HepG2 (cell line): ENCODE measurements around the gene HSPA1A. TPM values are rescaled to one million over a fixed set of nuclear protein-coding genes. Genes with fewer than 3 reads are reported as not detected.

ENCODE experiments used
- ARNTL ChIP-seq: sonication (generic); formaldehyde crosslinking; IDR thresholded peaks from 2 replicates; pipeline ENCODE4 v1.4.0; 2020; ENCODE audit warnings: mild to moderate bottlenecking, missing genetic modification reagents
- ATM ChIP-seq: fragments of 450-650 bp; IDR thresholded peaks from 2 replicates; pipeline ENCODE4 v1.7.1; 2017; ENCODE audit warnings: mild to moderate bottlenecking, borderline replicate concordance
- E2F5 ChIP-seq: sonication (generic); formaldehyde crosslinking; conservative IDR thresholded peaks from 2 replicates; pipeline ENCODE4 v1.4.0; 2020; ENCODE audit warnings: missing genetic modification reagents
- HOXA5 ChIP-seq: sonication (generic); formaldehyde crosslinking; IDR thresholded peaks from 2 replicates; pipeline ENCODE4 v1.4.0; 2020; ENCODE audit warnings: missing genetic modification reagents
- NR2F6 ChIP-seq, 2 experiments: IDR thresholded peaks; 2 replicates each; pipeline ENCODE4 v1.6.1; 2016; ENCODE audit warnings: antibody characterized with exemption in 1 of 2, mild to moderate bottlenecking in 1 of 2
- PHF5A ChIP-seq: IDR thresholded peaks from one replicate; pipeline ENCODE4 v1.6.1; 2018; ENCODE audit warnings: low read depth, missing genetic modification reagents; ENCODE audit not compliant: unreplicated experiment
- SP1 ChIP-seq, 2 experiments: fragments of 450-650 bp in 1 of 2; sonication (generic) in 1 of 2; formaldehyde crosslinking in 1 of 2; IDR thresholded peaks; 2 replicates each; pipeline versions ENCODE4 v1.4.0 to v1.6.1; 2016 to 2020; ENCODE audit warnings: missing genetic modification reagents in 1 of 2
- THYN1 ChIP-seq: sonication (generic); formaldehyde crosslinking; IDR thresholded peaks from 2 replicates; pipeline ENCODE4 v1.8.1; 2023; ENCODE audit warnings: low read depth, mild to moderate bottlenecking, moderate library complexity, missing genetic modification reagents, borderline replicate concordance
- TSC22D2 ChIP-seq: sonication (generic); formaldehyde crosslinking; IDR thresholded peaks from 2 replicates; pipeline ENCODE4 v1.5.1; 2020; ENCODE audit warnings: missing genetic modification reagents, mild to moderate bottlenecking, borderline replicate concordance
- ZNF124 ChIP-seq: sonication (generic); formaldehyde crosslinking; IDR thresholded peaks from 2 replicates; pipeline ENCODE4 v1.4.0; 2020; ENCODE audit warnings: missing genetic modification reagents
- ZNF20 ChIP-seq: sonication (generic); formaldehyde crosslinking; IDR thresholded peaks from 2 replicates; pipeline ENCODE4 v1.4.0; 2020; ENCODE audit warnings: mild to moderate bottlenecking, moderate library complexity, missing genetic modification reagents
- ZNF253 ChIP-seq: sonication (generic); formaldehyde crosslinking; IDR thresholded peaks from 2 replicates; pipeline ENCODE4 v1.8.0; 2022; ENCODE audit warnings: mild to moderate bottlenecking, missing genetic modification reagents, borderline replicate concordance
- ZNF260 ChIP-seq: sonication (generic); formaldehyde crosslinking; IDR thresholded peaks from 2 replicates; pipeline ENCODE4 v1.4.0; 2020; ENCODE audit warnings: missing genetic modification reagents, low read depth, mild to moderate bottlenecking, borderline replicate concordance
- ZNF605 ChIP-seq: sonication (generic); formaldehyde crosslinking; IDR thresholded peaks from 2 replicates; pipeline ENCODE4 v1.8.0; 2022; ENCODE audit warnings: mild to moderate bottlenecking, missing genetic modification reagents
- ZNF607 ChIP-seq: sonication (generic); formaldehyde crosslinking; IDR thresholded peaks from 2 replicates; pipeline ENCODE4 v1.5.1; 2020; ENCODE audit warnings: missing genetic modification reagents, mild to moderate bottlenecking, borderline replicate concordance
- ZNF878 ChIP-seq: sonication (generic); formaldehyde crosslinking; IDR thresholded peaks from 2 replicates; pipeline ENCODE4 v1.8.1; 2023; ENCODE audit warnings: mild to moderate bottlenecking, missing genetic modification reagents, moderate library complexity
- polyA plus RNA-seq, 8 experiments: library from polyadenylated mRNA; depleted of rRNA in 3 of 8; stranded (reverse) in 7 of 8; unstranded in 1 of 8; fragments of >200 nt; fragmentation: Illumina TruSeq in 4 of 8; extraction: Trizol in 4 of 8; gene quantifications; 2 replicates each; pipeline versions ENCODE4 v1.2.1 to v1.2.3, GENCODE V29; 2011 to 2016; ENCODE audit warnings: low read depth in 4 of 8, missing spikeins in 1 of 8, mixed read lengths in 1 of 8; ENCODE audit not compliant: insufficient read depth in 1 of 8
- total RNA-seq, 5 experiments: library from RNA; depleted of rRNA; stranded (reverse); fragments of >200 nt; fragmentation: Illumina TruSeq; extraction: Trizol; gene quantifications; 2 replicates each; pipeline ENCODE4 v1.2.3, GENCODE V29; 2016; ENCODE audit warnings: low read depth in 1 of 5
- TF ChIP-seq, protein P1 (sequence below): sonication (generic); formaldehyde crosslinking; IDR thresholded peaks from 2 replicates; pipeline ENCODE4 v1.4.0; 2020; ENCODE audit warnings: missing genetic modification reagents
- TF ChIP-seq, protein P2 (sequence below): sonication (generic); formaldehyde crosslinking; IDR thresholded peaks from 2 replicates; pipeline ENCODE4 v1.5.1; 2020; ENCODE audit warnings: mild to moderate bottlenecking, missing genetic modification reagents

Gene HSPA1A
- total and polyA plus RNA-seq, 2 of the 13 experiments (the other 11 are each of a cell fraction or from before 2014, with no cell fraction given) = 44.5 to 85.0 TPM

DNA sequence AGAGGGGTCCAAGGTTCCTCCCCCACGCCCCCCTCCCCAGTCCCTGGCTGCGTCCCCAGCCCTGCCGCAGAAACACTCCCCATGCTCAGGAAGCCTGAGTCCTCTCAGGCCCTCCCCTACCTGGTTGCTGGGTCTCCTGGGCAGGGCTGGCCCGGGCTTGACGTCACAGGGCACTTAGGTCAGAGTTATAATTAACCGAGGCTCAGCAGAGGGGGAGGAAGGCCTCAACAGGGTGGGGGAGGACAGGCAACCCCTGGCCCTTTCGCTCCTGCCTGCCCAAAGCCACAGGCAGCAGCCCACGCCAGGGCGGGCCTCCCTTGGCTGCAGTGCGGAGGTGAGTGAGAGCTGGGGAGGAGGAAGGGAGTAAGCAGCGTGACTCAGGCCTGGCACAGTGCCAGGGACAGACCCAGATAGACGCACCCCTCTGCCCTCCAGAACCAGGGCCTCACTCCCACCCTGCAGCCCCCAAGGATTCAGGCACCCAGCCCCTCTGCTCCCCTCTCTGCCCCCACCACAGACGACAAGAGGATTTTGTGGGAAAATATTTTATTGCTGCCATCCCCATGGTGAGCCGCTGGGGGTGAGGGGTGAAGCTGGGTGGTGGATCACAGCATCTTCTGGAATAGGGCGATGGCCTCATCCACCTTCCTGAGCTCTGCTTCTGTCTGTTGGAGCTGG lies 38.2 kb upstream of the HSPA1A start, which contains the start of gene VWA7 (continued):
- TF ChIP-seq ARNTL (CRISPR knock-in tag) (no peak), THYN1 (CRISPR knock-in tag) (no peak), ZNF605 (CRISPR knock-in tag) (no peak; the same call in 1 of the 2 replicates), ZNF878 (CRISPR knock-in tag) (no peak), HOXA5 (0 out of 2 replicates have a peak, but pooled peaks have one; percentile 28), ATM (no peak), ZNF260 (CRISPR knock-in tag) (no peak), PHF5A (CRISPR knock-in tag) (peak; percentile 88), TSC22D2 (CRISPR knock-in tag) (0 out of 2 replicates have a peak, but pooled peaks have one; percentile 49), ZNF124 (CRISPR knock-in tag) (0 out of 2 replicates have a peak, but pooled peaks have one; percentile 50), SP1 (IDR thresholded peaks at IDR 0.05) (no peak), SP1 (CRISPR knock-in tag; IDR thresholded peaks at IDR 0.05) (peak; percentile 49; the same call in 1 of the 2 replicates), ZNF607 (CRISPR knock-in tag) (no peak), E2F5 (CRISPR knock-in tag) (peak; percentile 33; the same call in 1 of the 2 replicates), ZNF253 (CRISPR knock-in tag) (no peak), NR2F6 (IDR thresholded peaks at IDR 0.05) (peak; percentile 82), NR2F6 (CRISPR knock-in tag; IDR thresholded peaks at IDR 0.05) (peak; percentile 82), ZNF20 (CRISPR knock-in tag) (no peak)
- TF ChIP-seq, protein P1, sequence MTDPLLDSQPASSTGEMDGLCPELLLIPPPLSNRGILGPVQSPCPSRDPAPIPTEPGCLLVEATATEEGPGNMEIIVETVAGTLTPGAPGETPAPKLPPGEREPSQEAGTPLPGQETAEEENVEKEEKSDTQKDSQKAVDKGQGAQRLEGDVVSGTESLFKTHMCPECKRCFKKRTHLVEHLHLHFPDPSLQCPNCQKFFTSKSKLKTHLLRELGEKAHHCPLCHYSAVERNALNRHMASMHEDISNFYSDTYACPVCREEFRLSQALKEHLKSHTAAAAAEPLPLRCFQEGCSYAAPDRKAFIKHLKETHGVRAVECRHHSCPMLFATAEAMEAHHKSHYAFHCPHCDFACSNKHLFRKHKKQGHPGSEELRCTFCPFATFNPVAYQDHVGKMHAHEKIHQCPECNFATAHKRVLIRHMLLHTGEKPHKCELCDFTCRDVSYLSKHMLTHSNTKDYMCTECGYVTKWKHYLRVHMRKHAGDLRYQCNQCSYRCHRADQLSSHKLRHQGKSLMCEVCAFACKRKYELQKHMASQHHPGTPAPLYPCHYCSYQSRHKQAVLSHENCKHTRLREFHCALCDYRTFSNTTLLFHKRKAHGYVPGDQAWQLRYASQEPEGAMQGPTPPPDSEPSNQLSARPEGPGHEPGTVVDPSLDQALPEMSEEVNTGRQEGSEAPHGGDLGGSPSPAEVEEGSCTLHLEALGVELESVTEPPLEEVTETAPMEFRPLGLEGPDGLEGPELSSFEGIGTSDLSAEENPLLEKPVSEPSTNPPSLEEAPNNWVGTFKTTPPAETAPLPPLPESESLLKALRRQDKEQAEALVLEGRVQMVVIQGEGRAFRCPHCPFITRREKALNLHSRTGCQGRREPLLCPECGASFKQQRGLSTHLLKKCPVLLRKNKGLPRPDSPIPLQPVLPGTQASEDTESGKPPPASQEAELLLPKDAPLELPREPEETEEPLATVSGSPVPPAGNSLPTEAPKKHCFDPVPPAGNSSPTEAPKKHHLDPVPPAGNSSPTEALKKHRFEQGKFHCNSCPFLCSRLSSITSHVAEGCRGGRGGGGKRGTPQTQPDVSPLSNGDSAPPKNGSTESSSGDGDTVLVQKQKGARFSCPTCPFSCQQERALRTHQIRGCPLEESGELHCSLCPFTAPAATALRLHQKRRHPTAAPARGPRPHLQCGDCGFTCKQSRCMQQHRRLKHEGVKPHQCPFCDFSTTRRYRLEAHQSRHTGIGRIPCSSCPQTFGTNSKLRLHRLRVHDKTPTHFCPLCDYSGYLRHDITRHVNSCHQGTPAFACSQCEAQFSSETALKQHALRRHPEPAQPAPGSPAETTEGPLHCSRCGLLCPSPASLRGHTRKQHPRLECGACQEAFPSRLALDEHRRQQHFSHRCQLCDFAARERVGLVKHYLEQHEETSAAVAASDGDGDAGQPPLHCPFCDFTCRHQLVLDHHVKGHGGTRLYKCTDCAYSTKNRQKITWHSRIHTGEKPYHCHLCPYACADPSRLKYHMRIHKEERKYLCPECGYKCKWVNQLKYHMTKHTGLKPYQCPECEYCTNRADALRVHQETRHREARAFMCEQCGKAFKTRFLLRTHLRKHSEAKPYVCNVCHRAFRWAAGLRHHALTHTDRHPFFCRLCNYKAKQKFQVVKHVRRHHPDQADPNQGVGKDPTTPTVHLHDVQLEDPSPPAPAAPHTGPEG (CRISPR knock-in tag) = no peak
- TF ChIP-seq, protein P2, sequence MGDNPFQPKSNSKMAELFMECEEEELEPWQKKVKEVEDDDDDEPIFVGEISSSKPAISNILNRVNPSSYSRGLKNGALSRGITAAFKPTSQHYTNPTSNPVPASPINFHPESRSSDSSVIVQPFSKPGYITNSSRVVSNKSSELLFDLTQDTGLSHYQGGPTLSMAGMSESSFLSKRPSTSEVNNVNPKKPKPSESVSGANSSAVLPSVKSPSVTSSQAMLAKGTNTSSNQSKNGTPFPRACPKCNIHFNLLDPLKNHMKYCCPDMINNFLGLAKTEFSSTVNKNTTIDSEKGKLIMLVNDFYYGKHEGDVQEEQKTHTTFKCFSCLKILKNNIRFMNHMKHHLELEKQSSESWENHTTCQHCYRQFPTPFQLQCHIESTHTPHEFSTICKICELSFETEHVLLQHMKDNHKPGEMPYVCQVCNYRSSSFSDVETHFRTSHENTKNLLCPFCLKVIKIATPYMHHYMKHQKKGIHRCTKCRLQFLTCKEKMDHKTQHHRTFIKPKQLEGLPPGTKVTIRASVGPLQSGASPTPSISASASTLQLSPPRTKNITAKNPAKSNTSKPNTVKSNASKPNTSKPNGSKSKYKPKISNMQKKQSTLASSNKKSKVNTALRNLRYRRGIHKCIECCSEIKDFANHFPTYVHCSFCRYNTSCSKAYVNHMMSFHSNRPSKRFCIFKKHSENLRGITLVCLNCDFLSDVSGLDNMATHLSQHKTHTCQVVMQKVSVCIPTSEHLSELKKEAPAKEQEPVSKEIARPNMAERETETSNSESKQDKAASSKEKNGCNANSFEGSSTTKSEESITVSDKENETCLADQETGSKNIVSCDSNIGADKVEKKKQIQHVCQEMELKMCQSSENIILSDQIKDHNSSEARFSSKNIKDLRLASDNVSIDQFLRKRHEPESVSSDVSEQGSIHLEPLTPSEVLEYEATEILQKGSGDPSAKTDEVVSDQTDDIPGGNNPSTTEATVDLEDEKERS (CRISPR knock-in tag) = peak; percentile 65; the same call in 1 of the 2 replicates
